Mesenchymal stem cell (in vitro differentiated cells and primary cell): Measurements from ENCODE around the gene FTO.
A peak's percentile ranks its signal among the peaks of the same experiment; 100 is the strongest.

ENCODE experiments used
- DNase-seq: peaks from one replicate; pipeline ENCODE4 v3.0.0-alpha.2; 2013
- H2AFZ ChIP-seq: one replicate; pipeline ENCODE4 v1.6.1; 2013; ENCODE audit warnings: low read depth, mild to moderate bottlenecking, control low read depth, inconsistent platforms, low read length, moderate library complexity
- H2AK5ac ChIP-seq: 2 replicates; pipeline ENCODE4 v1.6.1; 2013; ENCODE audit warnings: low read length, moderate library complexity, mild to moderate bottlenecking, inconsistent platforms; ENCODE audit not compliant: severe bottlenecking
- H2BK120ac ChIP-seq: one replicate; pipeline ENCODE4 v1.6.1; 2013; ENCODE audit warnings: low read depth, mild to moderate bottlenecking, inconsistent platforms, low read length, moderate library complexity
- H2BK12ac ChIP-seq, 2 experiments: one replicate each; pipeline ENCODE4 v1.6.1; 2013; ENCODE audit warnings: inconsistent platforms in 2 of 2, low read length in 2 of 2, mild to moderate bottlenecking in 2 of 2, moderate library complexity in 2 of 2, control low read depth in 1 of 2
- H2BK15ac ChIP-seq: one replicate; pipeline ENCODE4 v1.6.1; 2013; ENCODE audit warnings: mild to moderate bottlenecking, low read depth, inconsistent platforms; ENCODE audit not compliant: poor library complexity, severe bottlenecking
- H2BK5ac ChIP-seq: 2 replicates; pipeline ENCODE4 v1.6.1; 2013; ENCODE audit warnings: low read depth, mild to moderate bottlenecking, low read length, control low read depth, inconsistent platforms; ENCODE audit not compliant: poor library complexity, severe bottlenecking
- H3K14ac ChIP-seq, 2 experiments: one replicate each; pipeline ENCODE4 v1.6.1; 2013; ENCODE audit warnings: inconsistent platforms in 2 of 2, low read length in 2 of 2, control low read depth in 1 of 2, mild to moderate bottlenecking in 1 of 2, moderate library complexity in 1 of 2
- H3K18ac ChIP-seq, 2 experiments: one replicate each; pipeline ENCODE4 v1.6.1; 2013; ENCODE audit warnings: inconsistent platforms in 2 of 2, low read length in 2 of 2, control low read depth in 1 of 2, low read depth in 1 of 2, mild to moderate bottlenecking in 1 of 2
- H3K23ac ChIP-seq, 2 experiments: one replicate each; pipeline ENCODE4 v1.6.1; 2013; ENCODE audit warnings: inconsistent platforms in 2 of 2, low read length in 2 of 2, mild to moderate bottlenecking in 2 of 2, moderate library complexity in 2 of 2, control low read depth in 1 of 2
- H3K27ac ChIP-seq: 2 replicates; pipeline ENCODE4 v1.5.1; 2013; ENCODE audit warnings: mild to moderate bottlenecking, moderate library complexity, low read length, control low read depth, inconsistent platforms; ENCODE audit not compliant: poor library complexity, severe bottlenecking
- H3K27me3 ChIP-seq, 2 experiments: 2 replicates each; pipeline versions ENCODE4 v1.6.1 to v1.7.0; 2013; ENCODE audit warnings: low read length in 2 of 2, mild to moderate bottlenecking in 2 of 2, moderate library complexity in 2 of 2, control low read depth in 1 of 2, inconsistent platforms in 1 of 2; ENCODE audit not compliant: control insufficient read depth in 1 of 2, insufficient read depth in 1 of 2
- H3K36me3 ChIP-seq, 2 experiments: 2 replicates each; pipeline versions ENCODE4 v1.6.1 to v1.7.0; 2013; ENCODE audit warnings: low read length in 2 of 2, control low read depth in 1 of 2, inconsistent platforms in 1 of 2, low read depth in 1 of 2, mild to moderate bottlenecking in 1 of 2; ENCODE audit not compliant: insufficient read depth in 2 of 2, control insufficient read depth in 1 of 2
- H3K4ac ChIP-seq, 2 experiments: one replicate each; pipeline ENCODE4 v1.6.1; 2013; ENCODE audit warnings: inconsistent platforms in 2 of 2, low read length in 2 of 2, mild to moderate bottlenecking in 2 of 2, moderate library complexity in 2 of 2, control low read depth in 1 of 2, low read depth in 1 of 2
- H3K4me1 ChIP-seq: 2 replicates; pipeline ENCODE4 v1.6.1; 2013; ENCODE audit warnings: low read depth, low read length, control low read depth; ENCODE audit not compliant: control insufficient read depth, insufficient read depth
- H3K4me2 ChIP-seq: 2 replicates; pipeline ENCODE4 v1.6.1; 2013; ENCODE audit warnings: low read length, mild to moderate bottlenecking, inconsistent platforms; ENCODE audit not compliant: poor library complexity, severe bottlenecking
- H3K4me3 ChIP-seq, 2 experiments: 2 replicates each; pipeline versions ENCODE4 v1.5.1 to v1.7.0; 2013; ENCODE audit warnings: low read length in 2 of 2, mild to moderate bottlenecking in 2 of 2, control low read depth in 1 of 2, low read depth in 1 of 2; ENCODE audit not compliant: insufficient read depth in 1 of 2
- H3K79me1 ChIP-seq: replicated peaks from 2 replicates; pipeline ENCODE4 v1.6.1; 2013; ENCODE audit warnings: mild to moderate bottlenecking, control low read depth, low read length, inconsistent platforms; ENCODE audit not compliant: poor library complexity, severe bottlenecking
- H3K9ac ChIP-seq: 2 replicates; pipeline ENCODE4 v1.7.0; 2013; ENCODE audit warnings: mild to moderate bottlenecking, low read length, moderate library complexity
- H3K9me3 ChIP-seq: 2 replicates; pipeline ENCODE4 v1.7.0; 2013; ENCODE audit warnings: mild to moderate bottlenecking, low read length; ENCODE audit not compliant: control insufficient read depth
- H4K8ac ChIP-seq: one replicate; pipeline ENCODE4 v1.6.1; 2013; ENCODE audit warnings: inconsistent platforms, mild to moderate bottlenecking, low read length, moderate library complexity
- H4K91ac ChIP-seq: one replicate; pipeline ENCODE4 v1.6.1; 2013; ENCODE audit warnings: mild to moderate bottlenecking, low read length, inconsistent platforms
- WGBS: methylation state at CpG from one replicate; pipeline ENCODE4 v1.1.7; 2013; ENCODE audit warnings: mixed read lengths; 5-methylcytosine and 5-hydroxymethylcytosine counted together

The FTO gene

DNA sequence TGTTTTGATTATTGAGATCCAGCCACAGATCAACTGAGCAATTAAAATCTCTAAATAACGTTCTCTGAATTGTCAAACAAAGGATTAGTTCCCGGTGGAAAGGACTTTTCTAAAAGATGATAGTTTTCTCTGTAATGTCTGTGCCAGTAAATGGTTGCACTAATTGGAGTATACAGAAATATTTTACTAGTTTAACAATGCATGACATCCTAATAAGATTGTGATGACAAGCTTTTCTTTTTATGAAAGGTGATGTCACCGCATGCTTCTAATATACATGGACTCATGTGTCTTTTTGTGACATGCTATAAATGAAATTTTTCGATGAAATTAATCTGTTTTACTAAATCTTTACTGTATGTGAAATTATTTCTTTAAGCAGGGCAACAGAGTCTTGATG, 371.5 kb downstream of the FTO start:
- no peak overlapping the region for H2AK5ac ChIP-seq
- no peak overlapping the region for H3K4me2 ChIP-seq
- no peak overlapping the region for H2BK12ac ChIP-seq
- no CpG with 5 or more reads among the region's 4 CpGs for WGBS
- H3K27ac ChIP-seq, result no peak overlapping the region
- no peak overlapping the region for H3K14ac ChIP-seq
- H3K9me3 ChIP-seq, result no peaks in the 10 kb centered on the region
- H2BK5ac ChIP-seq, result no peak overlapping the region
- no peak overlapping the region for H3K23ac ChIP-seq
- H3K27me3 ChIP-seq, result no peaks in the 10 kb centered on the region
- H2BK120ac ChIP-seq, result no peak overlapping the region
- H3K4me1 ChIP-seq, result peaks cover 11% of the 10 kb centered on the region
- H3K9ac ChIP-seq, result no peak overlapping the region
- H4K91ac ChIP-seq, result no peak overlapping the region
- H2BK15ac ChIP-seq, result no peak overlapping the region
- no peak overlapping the region for H3K18ac ChIP-seq
- H3K4ac ChIP-seq, result no peak overlapping the region
- H4K8ac ChIP-seq, result no peak overlapping the region
- H3K4me3 ChIP-seq, result no peak overlapping the region
- H2AFZ ChIP-seq, result no peak overlapping the region
- no peaks in the 10 kb centered on the region for H3K36me3 ChIP-seq
- H3K79me1 ChIP-seq, result peaks cover 7% of the 10 kb centered on the region
- no peak for DNase-seq

DNA sequence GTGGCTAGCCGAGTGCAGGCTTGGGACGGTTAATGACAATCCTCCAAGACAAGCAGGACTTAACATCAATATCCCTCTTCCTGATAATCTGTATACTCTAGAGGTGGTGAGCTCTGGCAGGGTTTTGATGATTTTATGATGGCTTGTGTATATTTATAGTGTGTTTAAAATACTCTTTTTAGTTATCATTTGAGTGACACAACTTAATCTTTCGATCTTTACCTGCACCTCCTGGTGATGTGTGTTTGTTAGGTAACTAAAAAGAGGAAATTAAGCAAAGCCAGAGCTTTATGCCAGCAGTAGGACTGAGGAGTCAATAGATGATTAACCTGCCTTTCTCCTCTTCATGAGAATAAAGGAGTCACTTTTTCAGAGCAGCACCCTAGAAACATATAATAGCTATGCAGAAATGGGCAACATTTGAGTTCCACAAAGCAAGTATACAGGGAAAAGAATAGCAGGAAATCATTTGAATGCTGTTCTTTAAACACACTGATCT, 372.1 kb downstream of the FTO start:
- no peak overlapping the region for H3K27ac ChIP-seq
- no peak overlapping the region for H3K23ac ChIP-seq
- H4K8ac ChIP-seq, result no peak overlapping the region
- H2AK5ac ChIP-seq, result no peak overlapping the region
- peaks cover 12% of the 10 kb centered on the region for H3K4me1 ChIP-seq
- H2BK12ac ChIP-seq, result no peak overlapping the region
- H3K18ac ChIP-seq, result no peak overlapping the region
- H3K4ac ChIP-seq, result no peak overlapping the region
- H3K9me3 ChIP-seq, result no peaks in the 10 kb centered on the region
- no peak overlapping the region for H4K91ac ChIP-seq
- H3K27me3 ChIP-seq, result no peaks in the 10 kb centered on the region
- WGBS, result no CpG with 5 or more reads among the region's 3 CpGs
- H2BK5ac ChIP-seq, result no peak overlapping the region
- peaks cover 7% of the 10 kb centered on the region for H3K79me1 ChIP-seq
- H3K9ac ChIP-seq, result no peak overlapping the region
- H3K4me2 ChIP-seq, result no peak overlapping the region
- no peaks in the 10 kb centered on the region for H3K36me3 ChIP-seq
- H2BK15ac ChIP-seq, result no peak overlapping the region
- H3K14ac ChIP-seq, result no peak overlapping the region
- no peak for DNase-seq
- H2AFZ ChIP-seq, result no peak overlapping the region
- no peak overlapping the region for H2BK120ac ChIP-seq
- no peak overlapping the region for H3K4me3 ChIP-seq

DNA sequence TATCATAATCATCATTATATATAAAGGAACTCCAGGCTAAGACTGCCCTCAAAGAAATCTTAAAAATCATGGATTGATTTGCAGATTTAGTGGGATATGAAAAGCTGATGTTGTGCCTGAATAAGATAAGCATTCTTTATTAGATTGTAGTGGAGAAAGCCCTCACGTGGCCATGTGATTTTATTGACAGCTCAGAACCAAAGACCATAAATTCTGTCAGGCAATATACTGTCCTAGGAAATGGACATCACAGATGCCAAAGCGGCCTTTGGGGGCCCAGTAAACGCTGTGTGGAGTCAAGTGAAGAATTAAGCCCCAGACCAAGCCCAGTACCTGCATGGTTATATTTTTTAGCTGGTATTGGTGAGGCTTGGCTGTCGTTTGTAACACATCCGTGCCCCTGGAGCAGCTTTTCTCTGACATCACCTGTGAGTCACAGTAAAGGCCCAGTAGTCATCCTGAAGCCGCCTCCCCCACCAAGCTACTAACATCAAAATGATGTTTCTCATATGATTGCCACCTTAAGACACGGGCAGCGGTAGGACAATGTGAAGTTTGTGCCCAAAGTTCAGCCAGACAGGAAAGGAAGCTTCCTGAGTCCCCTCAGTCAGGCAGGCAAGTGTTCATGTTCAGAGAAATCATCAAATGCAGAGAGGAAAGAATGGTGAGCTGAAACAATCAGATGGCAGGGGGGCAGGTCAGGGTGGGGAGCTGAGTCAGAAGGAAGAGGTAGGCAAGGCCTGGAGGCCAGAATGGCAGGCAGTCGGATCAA, 373.3 kb downstream of the FTO start:
- H3K27ac ChIP-seq, result peak overlapping the region; percentile 4
- DNase-seq, result peak; percentile 66
- H4K91ac ChIP-seq, result no peak overlapping the region
- no peak overlapping the region for H2AFZ ChIP-seq
- H3K4me1 ChIP-seq, result peaks cover 12% of the 10 kb centered on the region
- no peak overlapping the region for H3K4me2 ChIP-seq
- no peaks in the 10 kb centered on the region for H3K36me3 ChIP-seq
- H3K14ac ChIP-seq, result no peak overlapping the region
- 63% methylated on average over 9 of the region's 9 CpGs for WGBS
- no peak overlapping the region for H2BK12ac ChIP-seq
- H3K4me3 ChIP-seq, result no peak overlapping the region
- no peak overlapping the region for H2BK120ac ChIP-seq
- peaks cover 9% of the 10 kb centered on the region for H3K79me1 ChIP-seq
- peak overlapping the region in 1 of 2 experiments; percentile 72 for H3K23ac ChIP-seq
- no peak overlapping the region for H3K4ac ChIP-seq
- H3K9me3 ChIP-seq, result no peaks in the 10 kb centered on the region
- H3K18ac ChIP-seq, result peak overlapping the region in 1 of 2 experiments; percentile 37
- H4K8ac ChIP-seq, result no peak overlapping the region
- no peak overlapping the region for H2BK5ac ChIP-seq
- H2BK15ac ChIP-seq, result peak overlapping the region; percentile 67
- no peak overlapping the region for H2AK5ac ChIP-seq
- H3K27me3 ChIP-seq, result no peaks in the 10 kb centered on the region
- H3K9ac ChIP-seq, result no peak overlapping the region

DNA sequence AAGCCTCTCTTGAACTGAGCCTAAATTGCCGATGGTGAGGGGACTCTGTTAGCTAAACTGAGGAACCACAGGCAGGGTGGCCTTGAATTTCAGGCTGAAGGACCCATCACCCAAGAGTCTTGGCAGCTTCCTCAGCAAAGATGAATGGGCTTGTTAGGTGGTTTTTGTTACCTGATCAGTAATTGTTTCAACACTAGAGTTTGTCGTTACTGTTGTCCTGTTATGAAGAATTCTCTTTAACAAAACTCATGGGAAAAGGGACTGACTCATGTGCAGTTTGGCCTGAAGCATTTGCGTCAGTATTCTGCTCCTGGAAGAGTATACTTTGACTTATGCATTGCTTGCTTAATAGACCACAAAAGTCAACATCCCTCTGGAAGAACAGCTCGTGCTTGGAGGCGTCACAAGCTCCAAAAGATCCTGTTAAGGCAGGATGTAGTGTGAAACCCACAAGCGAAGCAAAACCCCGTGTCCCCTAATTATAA, 376.6 kb downstream of the FTO start:
- DNase-seq, result peak; percentile 96
- Histone ChIP-seq H2BK120ac (no peak overlapping the region), H3K4me1 (peaks cover 12% of the 10 kb centered on the region), H3K4me2 (no peak overlapping the region), H2BK12ac (no peak overlapping the region), H3K4ac (no peak overlapping the region), H3K18ac (no peak overlapping the region), H3K9ac (no peak overlapping the region), H3K23ac (no peak overlapping the region), H3K79me1 (peaks cover 11% of the 10 kb centered on the region), H3K14ac (no peak overlapping the region), H2AK5ac (no peak overlapping the region), H2BK15ac (no peak overlapping the region), H2BK5ac (no peak overlapping the region), H3K9me3 (no peaks in the 10 kb centered on the region), H3K27ac (peak overlapping the region; percentile 18), H3K4me3 (no peak overlapping the region), H4K91ac (no peak overlapping the region), H3K27me3 (no peaks in the 10 kb centered on the region), H3K36me3 (no peaks in the 10 kb centered on the region), H4K8ac (no peak overlapping the region), H2AFZ (no peak overlapping the region)
- 61% methylated on average over 6 of the region's 7 CpGs for WGBS
